Peyer's patch (tissue), 4 donors: Measurements from ENCODE around the gene SLC9A7.

Experiments used
- POLR2A ChIP-seq, 2 donors: fragments of 450-650 bp; IDR thresholded peaks; one replicate each; pipeline ENCODE4 v1.5.1; 2017; ENCODE audit warnings: antibody characterized with exemption in 2 of 2, mild to moderate bottlenecking in 2 of 2, moderate library complexity in 2 of 2
- TF ChIP-seq, protein P1 (sequence below), 6 experiments: fragments of 450-650 bp in 4 of 6; fragments of 200-600 bp in 2 of 6; sonication (generic) in 1 of 6; IDR thresholded peaks; one replicate each; pipeline ENCODE4 v1.5.1; 2017 to 2019; ENCODE audit warnings: antibody characterized with exemption in 6 of 6, mild to moderate bottlenecking in 3 of 6, moderate library complexity in 1 of 6

GRCh38 chrX:46730765-46731164 lies 28.2 kb downstream of the SLC9A7 start:
- TF ChIP-seq, protein P1, sequence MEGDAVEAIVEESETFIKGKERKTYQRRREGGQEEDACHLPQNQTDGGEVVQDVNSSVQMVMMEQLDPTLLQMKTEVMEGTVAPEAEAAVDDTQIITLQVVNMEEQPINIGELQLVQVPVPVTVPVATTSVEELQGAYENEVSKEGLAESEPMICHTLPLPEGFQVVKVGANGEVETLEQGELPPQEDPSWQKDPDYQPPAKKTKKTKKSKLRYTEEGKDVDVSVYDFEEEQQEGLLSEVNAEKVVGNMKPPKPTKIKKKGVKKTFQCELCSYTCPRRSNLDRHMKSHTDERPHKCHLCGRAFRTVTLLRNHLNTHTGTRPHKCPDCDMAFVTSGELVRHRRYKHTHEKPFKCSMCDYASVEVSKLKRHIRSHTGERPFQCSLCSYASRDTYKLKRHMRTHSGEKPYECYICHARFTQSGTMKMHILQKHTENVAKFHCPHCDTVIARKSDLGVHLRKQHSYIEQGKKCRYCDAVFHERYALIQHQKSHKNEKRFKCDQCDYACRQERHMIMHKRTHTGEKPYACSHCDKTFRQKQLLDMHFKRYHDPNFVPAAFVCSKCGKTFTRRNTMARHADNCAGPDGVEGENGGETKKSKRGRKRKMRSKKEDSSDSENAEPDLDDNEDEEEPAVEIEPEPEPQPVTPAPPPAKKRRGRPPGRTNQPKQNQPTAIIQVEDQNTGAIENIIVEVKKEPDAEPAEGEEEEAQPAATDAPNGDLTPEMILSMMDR (IDR thresholded peaks at IDR 0.05) = no peak
- TF ChIP-seq POLR2A (IDR thresholded peaks at IDR 0.05) = no peak
